ENCODE measurements around the gene MUC5B. TPM values are rescaled to one million over a fixed set of nuclear protein-coding genes. Genes with fewer than 3 reads are reported as not detected.
"Not testable (repeated sequence)": the region's sequence is repeated elsewhere in the genome, so short reads cannot be mapped to it uniquely, and the experiment has no call there.

Gene MUC5B
- polyA plus RNA-seq, 1 donor = not detected

DNA sequence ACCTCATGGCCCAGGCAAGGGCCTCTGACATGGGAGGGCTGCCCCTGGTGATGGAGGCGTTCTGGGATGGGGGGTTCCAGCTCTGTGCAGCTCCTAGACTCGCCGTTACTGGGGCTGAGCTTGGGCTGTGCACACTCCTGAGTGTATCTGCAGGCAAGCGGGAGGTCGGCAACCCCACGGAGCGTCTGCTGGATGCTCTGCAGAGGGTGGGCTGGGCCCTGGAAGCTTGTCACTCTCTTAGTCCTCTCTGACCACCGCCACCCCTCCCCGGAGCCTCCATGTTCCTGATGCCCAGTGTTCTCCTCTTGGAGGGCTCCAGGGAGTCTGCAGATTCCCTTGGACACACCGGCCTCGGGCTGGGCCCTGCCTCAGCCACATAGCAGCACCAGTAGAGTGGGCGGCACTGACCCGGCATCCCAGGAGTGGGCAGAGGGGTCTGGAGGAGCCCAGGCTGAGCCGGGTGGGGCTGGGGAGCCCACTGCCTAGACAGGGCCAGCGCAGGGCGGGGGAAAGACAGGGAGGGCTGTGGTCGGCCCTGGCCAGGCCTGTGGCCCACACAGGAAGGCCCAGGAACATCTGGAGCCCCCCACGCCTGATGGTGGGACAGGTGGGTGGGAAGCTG lies 20.6 kb upstream of the MUC5B start:
- no peak for DNase-seq (ENCODE audit: low read depth)

DNA sequence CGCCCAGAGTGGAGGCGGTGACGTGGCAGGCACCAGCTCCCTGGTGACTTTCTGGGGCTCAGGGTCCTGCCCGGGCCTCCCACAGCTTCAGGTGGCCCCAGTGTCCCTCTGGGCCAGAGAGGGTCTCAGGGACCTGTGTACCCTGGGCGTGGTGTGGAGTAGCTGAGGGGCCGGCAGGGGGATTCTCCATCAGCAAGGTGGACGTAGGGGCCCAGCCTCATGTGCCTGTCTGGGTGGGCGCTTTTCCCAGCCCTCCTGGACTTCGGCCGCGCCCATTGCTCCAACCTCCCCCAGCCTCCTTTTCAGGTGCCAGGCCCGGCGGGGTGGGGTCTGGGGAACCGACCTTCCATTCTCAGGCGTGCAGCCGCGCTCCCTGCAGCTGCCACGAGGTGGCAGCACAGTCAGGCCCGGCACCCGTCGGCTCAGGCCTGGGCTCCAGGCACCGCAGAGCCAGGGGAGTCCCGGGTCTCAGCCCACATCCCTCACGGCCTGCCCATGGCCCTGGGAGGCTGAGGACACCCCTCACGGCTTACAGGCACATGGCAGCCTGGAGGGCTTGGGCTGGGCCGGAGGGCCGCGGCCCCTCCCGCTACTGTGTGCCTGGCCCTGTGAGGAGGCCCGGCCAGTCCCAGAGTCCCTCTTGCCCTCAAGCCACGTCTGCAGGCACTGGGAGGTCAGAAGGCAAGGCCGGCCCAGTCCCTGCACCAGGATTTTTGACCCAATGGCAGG lies 19.9 kb upstream of the MUC5B start:
- peak; percentile 8 for DNase-seq (ENCODE audit: low read depth)

DNA sequence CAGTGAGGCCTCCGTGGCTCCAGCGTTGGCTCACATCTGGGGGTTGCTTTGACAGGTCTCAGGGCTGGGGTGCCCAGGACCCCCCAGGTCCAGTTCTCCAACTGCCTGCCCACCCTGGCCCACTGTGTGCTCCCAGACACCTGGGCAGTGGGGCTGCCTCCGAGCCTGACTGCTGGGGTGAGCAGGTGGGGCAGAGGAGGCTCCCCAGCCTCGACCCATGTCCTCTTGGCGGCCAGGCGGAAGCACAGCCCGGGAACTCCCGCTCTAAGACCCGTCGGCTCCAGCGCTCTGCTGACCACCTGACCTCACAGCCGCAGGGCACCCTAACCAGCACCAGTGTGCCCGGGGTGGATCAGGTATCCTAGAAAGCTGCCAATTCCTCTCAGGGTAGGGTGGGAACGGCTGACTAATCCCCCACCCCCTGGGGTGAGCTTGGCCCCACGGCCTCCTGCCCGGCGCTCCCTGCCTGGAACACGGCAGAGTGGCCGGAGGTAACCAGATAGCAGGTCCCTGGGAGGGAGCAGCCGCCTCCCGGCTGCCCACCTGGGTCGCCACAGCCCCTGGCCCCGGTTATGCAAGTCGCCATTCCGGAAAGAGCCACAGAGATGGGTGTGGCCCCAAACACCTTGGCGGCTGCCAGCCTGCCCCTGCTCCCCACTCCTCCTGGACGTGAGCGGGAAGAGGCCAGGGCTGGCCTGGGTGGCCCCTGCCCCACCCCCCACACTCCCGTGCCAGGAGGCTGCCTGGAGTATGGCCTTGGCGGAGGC lies 19.2 kb upstream of the MUC5B start:
- DNase-seq (ENCODE audit: low read depth) = no peak

DNA sequence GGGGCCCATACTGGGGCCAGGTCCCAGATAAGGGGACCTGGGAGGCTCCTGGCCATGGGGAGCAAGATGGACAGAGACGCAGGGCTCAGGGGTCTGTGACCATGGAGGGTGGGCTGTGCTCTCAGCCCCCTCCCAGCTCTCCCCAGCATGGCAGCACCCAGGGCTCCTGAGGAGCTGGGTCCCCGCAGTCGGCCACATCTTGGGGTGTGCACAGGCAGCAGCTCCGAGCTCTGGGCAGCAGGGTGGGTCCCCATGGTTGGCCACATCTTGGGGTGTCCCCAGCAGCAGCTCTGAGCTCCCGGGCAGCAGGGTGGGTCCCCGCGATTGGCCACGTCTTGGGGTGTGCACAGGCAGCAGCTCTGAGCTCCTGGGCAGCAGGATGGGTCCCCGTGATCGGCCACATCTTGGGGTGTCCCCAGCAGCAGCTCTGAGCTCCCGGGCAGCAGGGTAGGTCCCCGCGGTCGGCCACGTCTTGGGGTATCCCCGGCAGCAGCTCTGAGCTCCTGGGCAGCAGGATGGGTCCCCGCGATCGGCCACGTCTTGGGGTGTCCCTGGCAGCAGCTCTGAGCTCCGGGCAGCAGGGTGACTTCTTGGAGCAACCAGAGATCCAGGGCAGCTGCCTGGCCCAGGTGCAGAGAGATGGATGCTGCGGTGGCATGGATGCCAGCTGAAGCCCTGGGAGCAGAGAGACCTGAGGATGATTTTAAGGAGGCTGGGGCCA lies 18.3 kb upstream of the MUC5B start:
- no peak for DNase-seq (ENCODE audit: low read depth)

DNA sequence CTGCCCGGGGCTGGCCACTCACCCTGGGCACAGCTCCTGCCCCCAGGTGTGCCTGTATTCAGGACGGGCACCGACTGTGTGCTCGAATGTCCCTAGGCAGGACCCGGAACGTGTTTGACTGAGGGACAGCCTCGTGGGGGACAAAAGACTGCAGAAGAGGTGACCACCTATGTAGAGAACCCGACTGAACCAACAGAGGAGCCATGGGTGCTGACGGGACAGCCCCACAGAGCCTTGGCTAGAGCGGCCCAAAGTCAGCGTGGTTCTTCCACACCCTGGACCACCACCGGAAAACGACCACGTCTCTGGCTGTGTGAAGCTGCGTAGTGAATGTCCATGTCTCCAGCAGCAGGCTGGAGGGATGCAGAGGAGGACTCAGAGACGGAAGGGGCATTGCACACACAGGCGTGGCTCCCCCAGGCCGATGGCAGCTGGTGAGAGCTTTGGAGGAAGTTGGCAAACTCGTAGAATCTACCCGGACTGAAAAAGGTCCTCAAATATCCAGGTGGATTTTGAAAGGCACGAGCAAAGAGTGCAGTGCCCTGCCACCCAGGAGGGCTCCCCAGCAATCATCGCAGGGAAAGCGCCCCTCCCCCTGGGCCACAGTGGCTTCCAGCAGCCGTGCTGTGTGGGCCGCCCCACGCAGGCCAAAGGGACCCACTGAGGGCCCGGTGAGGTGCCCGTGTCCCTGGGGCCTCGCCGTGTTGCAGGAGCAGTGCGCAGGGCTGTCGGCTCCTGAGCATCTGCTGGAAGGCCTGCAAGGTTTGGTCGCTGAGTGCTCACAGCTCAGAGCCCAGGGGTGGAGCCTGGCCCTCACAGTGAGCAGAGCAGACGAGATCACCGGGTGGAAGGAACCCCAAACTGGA lies 17.5 kb upstream of the MUC5B start:
- DNase-seq (ENCODE audit: low read depth) = no peak

DNA sequence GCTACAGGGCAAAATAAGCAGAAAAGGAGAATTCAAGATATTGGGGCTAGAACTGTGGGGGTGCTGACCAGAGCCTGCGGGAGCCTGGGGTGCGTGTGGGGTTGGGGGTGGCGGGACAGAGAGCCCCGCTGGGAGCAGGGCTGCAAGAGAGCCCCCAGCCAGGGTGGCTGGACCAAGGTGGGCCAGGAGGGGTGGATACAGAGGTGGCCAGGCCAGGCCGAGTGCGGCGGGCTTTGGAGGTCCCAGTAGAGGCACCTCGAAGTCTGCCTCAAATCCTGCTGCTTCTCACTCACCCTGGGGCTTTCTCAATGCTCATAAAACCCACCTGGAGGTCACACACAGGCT lies 16.9 kb upstream of the MUC5B start:
- DNase-seq (ENCODE audit: low read depth) = no peak

DNA sequence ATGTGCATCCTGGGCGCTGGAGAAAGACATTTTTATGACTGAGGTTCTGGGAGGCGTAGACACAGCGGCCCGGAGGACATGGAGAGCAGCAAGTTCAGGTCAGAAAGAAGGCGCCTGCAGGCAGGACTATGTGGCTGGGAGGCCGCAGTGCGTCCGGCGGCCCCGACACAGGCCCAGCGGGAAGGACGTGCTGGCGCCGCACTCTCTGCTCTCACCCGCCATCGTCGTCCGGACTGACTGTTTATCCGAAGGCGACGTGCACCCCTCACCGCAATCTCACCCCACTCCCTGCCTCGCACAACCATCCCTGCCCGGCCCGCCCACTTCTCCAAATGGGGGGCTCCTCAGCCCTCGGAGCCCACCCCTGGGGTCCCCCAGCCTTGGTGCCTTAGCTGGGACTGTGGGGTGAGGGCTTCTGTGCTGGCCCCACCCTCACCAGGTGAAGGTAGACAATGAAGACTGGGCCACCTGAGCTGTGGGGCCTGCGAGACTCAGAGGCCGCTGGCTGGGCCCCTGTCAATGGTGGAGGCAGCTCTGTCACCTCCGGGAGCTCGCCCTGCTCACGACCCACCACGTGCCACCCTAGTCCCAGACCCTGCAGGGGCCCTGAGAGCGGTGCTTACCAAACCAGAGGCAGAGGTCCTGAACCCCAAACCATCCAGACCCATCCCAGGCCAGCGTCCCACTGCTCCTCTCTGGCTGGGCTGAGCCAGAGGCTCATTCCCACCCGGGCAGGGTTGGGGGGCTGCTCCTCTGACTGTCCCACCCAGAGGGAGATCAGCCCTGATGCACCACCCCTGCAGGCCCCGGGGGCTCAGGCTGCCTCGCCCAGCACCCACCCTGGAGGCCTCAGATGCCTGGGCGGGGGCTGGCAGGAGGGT lies 16.2 kb upstream of the MUC5B start:
- no peak for DNase-seq (ENCODE audit: low read depth)

DNA sequence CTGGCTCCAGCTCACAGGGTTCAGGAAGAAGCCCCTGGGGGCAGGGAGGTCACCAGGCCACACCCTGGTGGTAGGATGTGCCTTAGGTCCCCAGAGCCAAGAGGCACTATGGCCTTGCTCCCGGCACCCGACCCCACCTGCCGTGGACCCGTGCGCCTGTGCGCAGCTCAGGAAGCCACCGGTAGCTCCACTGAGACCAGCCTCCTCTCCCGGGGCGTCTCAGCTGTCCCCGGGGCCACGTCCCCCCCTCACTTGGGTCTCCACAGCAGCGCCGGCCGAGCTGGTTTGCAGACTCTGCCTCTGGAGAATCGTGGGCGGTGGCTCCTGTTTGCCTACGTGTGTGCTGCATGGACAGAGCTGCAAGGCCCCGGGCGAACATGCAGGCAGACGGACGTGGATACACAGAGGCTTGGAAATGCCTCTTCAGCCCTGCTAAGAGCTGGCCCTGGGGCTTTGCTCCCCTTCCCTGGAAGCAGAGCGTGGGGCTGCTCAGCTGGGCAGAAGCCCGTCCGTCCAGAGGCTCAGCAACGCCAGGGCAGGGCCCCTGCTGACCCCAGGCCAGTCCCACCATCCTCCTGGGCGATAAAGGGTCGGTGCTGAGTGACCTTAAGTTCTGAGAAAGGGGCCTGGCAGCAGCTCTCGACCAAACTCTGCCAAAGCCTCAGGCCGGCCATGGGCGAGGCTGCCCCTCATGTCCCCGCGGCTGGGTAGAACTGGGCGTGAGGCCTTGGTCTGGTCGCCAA lies 15.3 kb upstream of the MUC5B start:
- DNase-seq (ENCODE audit: low read depth) = no peak

DNA sequence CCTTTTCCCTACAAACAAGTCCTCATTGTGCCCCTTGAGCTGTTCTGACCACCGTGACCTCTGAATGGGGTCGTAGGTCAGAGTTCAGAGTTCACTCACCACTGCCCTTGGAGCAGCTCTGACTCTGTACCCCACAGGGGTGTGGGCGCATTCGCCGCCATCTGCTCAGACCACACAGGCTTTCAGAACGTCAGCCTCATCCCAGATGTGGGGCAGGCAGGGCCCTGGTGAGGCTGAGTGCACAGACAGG lies 14.8 kb upstream of the MUC5B start:
- DNase-seq (ENCODE audit: low read depth) = no peak

DNA sequence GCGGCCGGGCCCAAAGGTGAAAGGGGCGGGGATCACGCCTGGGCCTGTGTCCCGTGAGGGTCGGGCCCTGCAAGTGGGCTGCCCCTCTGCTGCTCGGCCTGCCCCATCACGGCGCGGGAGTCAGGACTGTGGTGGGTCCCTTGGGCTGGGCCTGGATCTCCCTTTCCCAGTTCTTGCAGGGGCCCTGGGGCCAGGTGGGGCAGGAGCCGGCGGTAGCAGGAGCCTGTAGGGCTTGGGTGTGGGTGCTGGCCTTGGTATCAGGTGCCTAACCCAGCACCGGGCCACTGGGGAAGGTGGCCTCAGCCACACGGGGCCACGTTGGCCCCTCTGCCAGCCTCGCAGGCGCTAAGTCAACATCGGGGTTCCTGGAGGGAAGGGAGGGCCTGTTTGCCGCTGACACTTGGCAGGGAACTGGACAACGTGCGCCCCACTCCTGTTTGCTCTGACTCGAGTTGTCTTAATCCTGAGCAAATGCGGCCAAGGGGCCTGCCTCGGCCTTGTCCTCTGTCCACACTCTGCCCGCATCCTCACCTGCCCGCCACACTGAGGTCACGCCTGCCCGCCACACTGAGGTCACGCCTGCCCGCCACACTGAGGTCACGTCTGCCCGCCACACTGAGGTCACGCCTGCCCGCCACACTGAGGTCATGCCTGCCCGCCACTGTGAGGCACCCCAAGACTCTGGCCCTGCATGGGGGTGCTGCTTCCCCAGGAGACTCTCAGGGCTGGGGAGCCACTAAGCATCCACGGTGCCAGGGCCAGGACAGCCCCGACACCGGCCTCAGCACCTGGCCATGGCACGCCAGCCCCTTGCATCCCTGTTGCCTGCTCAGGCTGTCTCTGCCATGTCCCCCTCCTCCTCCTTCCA lies 14.2 kb upstream of the MUC5B start:
- DNase-seq (ENCODE audit: low read depth) = no peak

DNA sequence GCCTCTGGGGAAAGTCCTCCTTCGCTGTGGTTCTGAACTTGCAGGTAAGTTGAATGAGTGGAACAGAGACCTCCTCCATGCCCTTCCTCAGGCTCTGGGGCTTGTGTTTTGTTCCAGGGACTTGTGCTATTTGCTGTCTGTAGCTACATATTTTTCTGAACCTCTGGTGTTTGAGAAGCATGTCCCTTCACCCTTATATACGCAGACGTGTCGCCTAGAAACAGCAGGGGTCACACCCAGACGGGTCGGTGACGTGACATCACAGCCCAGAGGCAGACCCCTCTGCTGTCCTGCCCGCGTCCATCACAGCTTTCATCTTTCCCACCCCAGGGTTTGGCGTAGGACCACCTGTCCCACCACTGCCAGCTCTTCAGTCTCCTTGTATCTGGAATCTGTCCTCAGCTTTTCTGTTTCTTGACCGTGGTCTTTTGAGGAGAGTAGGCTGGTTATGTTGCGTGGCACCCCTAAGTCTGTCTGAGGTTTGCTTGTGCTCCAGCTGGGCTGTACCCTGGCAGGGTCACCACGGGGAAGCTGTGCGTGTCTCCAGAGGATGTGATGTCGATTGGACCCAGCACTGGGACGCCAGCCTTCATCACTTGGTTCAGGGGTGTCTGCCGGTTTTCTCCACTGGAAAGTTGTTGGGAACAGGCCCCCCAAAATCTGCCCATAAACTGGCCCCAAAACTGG lies 13.4 kb upstream of the MUC5B start:
- DNase-seq (ENCODE audit: low read depth) = no peak

DNA sequence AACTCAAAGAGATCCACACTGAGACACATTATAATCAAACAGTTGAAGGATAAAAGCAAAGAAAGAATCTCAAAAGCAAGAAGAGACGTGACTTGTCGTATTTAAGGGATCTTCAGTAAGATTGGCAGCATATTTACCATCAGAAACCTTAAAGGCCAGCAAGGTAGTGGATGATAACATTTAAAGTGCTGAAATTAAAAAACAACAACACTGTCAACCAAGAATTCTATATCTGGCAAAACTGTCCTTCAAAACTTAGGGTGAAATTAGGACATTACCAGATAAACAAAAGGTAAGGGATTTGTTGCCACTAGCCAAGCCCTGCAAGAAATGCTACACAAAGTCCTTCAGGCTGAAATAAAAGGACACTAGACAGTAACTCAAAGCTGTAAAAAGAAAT lies 11.0 kb upstream of the MUC5B start:
- no peak for DNase-seq (ENCODE audit: low read depth)

DNA sequence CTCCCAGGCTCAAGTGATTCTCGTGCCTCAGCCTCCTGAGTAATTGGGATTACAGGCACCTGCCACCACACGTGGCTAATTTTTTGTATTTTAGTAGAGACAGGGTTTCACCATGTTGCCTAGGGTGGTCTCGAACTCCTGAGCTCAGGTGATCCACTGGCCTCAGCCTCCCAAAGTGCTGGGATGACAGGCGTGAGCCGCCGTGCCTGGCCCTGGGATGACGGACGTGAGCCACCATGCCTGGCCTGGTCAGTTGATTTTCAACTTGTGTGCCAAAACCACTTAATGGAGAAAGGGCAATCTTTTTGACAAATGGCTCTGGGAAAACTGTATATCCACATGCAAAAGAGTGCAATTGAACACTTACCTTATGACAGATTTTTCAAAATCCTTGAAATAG lies 7.0 kb upstream of the MUC5B start:
- not testable (repeated sequence) for DNase-seq (ENCODE audit: low read depth)

DNA sequence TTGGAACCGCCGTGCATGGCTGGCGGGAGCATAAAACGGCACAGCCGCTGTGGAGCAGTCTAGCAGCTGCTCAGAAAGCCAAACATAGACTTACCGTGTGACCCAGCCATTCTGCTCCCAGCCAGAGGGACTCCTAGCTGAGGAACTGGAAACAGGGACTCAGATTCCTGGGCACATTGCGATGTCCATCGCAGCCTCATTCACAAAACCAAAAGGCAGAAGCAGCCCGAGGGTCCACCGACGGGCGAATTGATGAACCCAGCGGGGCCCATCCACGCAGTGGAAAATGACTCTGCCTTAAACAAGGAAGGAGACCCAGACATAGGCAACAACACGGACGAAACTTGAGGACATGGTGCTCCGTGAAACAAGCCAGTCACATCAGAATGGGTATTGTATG lies 5.7 kb upstream of the MUC5B start:
- no peak for DNase-seq (ENCODE audit: low read depth)

DNA sequence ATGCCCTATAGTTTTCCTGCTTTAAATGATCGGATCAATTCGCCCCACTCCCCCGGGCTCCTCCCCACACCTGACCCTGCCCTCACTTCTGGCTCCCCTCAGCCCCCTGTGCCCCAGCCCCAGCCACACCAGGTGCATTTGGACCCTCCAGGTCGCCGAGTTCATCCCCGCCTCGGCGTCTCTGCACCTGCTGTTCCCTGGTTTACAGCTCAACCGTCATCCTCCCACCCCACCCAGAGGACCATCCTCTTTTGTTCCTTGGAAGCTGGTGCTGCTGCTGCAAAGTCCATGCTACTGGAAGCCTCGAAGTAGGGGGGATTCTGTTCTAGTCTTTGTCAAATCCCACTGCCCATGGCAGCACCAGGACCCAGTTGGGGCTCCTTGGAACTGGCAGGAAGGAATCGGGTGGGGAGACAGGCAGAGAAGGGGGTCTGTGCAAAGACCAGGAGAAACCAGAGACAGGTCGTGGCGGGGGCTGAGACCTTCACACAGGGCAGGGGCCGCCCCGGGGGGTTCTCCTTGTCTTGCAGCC lies 4.5 kb upstream of the MUC5B start:
- DNase-seq (ENCODE audit: low read depth) = no peak

DNA sequence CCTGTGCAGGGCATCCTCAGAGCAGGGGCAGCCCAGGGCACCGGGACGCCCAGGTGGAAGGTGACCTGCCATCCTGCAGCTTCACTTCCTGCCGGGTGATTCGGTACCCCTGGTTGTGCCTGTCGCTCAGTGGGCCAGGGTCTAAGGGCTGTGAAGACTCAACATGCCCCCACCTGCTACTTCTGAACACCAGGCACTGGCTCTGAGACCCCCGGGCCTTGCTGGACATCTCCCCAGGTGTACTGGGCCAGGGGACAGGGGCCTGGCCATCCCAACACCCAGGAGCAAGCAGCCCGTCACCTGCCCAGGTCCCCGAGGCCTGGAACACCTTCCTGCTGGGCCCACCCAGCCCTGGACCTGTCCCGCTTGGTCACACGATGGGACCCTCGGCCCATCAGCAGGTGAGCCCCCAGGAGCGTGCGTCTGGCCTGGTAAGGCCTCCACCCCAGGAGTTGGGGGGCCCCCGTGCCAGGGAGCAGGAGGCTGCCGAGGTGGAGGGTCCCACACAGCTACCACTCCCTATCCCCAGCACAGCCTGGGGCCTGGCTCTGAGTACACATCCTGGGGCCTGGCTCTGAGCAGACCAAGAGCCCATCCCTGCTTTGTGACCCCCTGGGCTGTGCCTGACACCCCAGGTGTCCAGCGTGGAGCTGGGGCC lies 3.9 kb upstream of the MUC5B start:
- no peak for DNase-seq (ENCODE audit: low read depth)

DNA sequence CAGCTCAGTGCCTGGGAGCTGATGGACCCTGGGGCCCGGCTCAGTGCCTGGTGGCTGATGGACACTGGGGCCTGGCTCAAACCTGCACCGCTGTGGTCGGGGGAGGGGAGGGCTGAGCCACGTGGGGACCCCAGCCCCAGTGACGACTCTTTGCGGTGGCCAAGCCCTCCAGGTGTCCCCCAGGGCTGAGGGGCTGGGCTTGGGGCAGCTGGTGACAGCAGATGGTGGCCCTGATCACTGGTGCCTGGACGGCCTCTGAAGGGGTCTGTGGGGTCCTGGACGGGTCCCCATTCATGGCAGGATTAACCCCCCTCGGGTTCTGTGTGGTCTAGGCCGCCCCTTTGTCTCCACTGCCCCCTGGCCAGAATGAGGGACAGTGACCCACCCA lies 3.4 kb upstream of the MUC5B start:
- no peak for DNase-seq (ENCODE audit: low read depth)

Data from forelimb muscle (tissue), 1 donor.